Sigmoid colon (tissue), 7 donors: ENCODE results near the gene SDK2. TPM values are rescaled to one million over a fixed set of nuclear protein-coding genes. Genes with fewer than 3 reads are reported as not detected.

Experiments
- DNase-seq: peaks from one replicate; pipeline ENCODE4 v3.0.0-alpha.2; 2019
- H3K27ac ChIP-seq, 4 donors: fragments of 200-600 bp; sonication (generic); one replicate each; pipeline ENCODE4 v1.5.1; 2016 to 2019; ENCODE audit warnings: mild to moderate bottlenecking in 1 of 4
- H3K27me3 ChIP-seq, 3 donors: fragments of 200-600 bp; sonication (generic); one replicate each; pipeline ENCODE4 v1.5.1; 2019; ENCODE audit warnings: mild to moderate bottlenecking in 1 of 3
- H3K36me3 ChIP-seq, 4 donors: fragments of 200-600 bp; sonication (generic); one replicate each; pipeline ENCODE4 v1.5.1; 2016 to 2019
- H3K4me1 ChIP-seq, 4 donors: fragments of 200-600 bp; sonication (generic); one replicate each; pipeline ENCODE4 v1.5.1; 2017 to 2019
- H3K4me3 ChIP-seq, 4 donors: fragments of 200-600 bp; sonication (generic); one replicate each; pipeline ENCODE4 v1.5.1; 2017 to 2019; ENCODE audit warnings: mild to moderate bottlenecking in 2 of 4, moderate library complexity in 1 of 4
- H3K9me3 ChIP-seq, 4 donors: fragments of 200-600 bp in 3 of 4; sonication (generic) in 3 of 4; one replicate each; pipeline versions ENCODE4 v1.5.1 to v1.6.1; 2013 to 2019
- CTCF ChIP-seq, 4 experiments: fragments of 450-650 bp in 3 of 4; fragments of 200-600 bp in 1 of 4; IDR thresholded peaks; one replicate each; pipeline ENCODE4 v1.5.1; 2016 to 2019; ENCODE audit warnings: antibody characterized with exemption in 4 of 4, mild to moderate bottlenecking in 3 of 4, moderate library complexity in 2 of 4
- EP300 ChIP-seq, 4 donors: sonication (generic); formaldehyde crosslinking; IDR thresholded peaks; one replicate each; pipeline ENCODE4 v1.6.1; 2017; ENCODE audit warnings: antibody characterized with exemption in 4 of 4
- POLR2A ChIP-seq, 2 donors: fragments of 450-650 bp; IDR thresholded peaks; one replicate each; pipeline ENCODE4 v1.6.1; 2016; ENCODE audit warnings: antibody characterized with exemption in 2 of 2, mild to moderate bottlenecking in 2 of 2, moderate library complexity in 2 of 2
- POLR2AphosphoS5 ChIP-seq, 4 donors: sonication (generic); formaldehyde crosslinking; IDR thresholded peaks; one replicate each; pipeline ENCODE4 v1.6.1; 2017; ENCODE audit warnings: antibody characterized with exemption in 4 of 4
- WGBS, 2 donors: extraction: QIAGEN DNeasy Blood & Tissue Kit; methylation state at CpG; one replicate each; pipeline ENCODE4 v1.1.7; 2013; 5-methylcytosine and 5-hydroxymethylcytosine counted together
- intact Hi-C: fragments of 100-400 bp; cut with DNase I; formaldehyde crosslinking; loops from one replicate; pipeline ENCODE4 v1.15.1; 2023
- polyA plus RNA-seq, 3 donors: library from polyadenylated mRNA; stranded (reverse); fragments of 200-250 nt; gene quantifications; one replicate each; pipeline ENCODE4 v1.2.3, GENCODE V29; 2013
- total RNA-seq, 4 donors: library from RNA; depleted of rRNA; stranded (reverse); fragments of >200 nt; gene quantifications; one replicate each; pipeline ENCODE4 v1.1.0, GENCODE V29; 2016
- donor health status: healthy with polysubstance abuse.
- donor health status: Bipolar disorder and iron deficiency.
- donor health status: healthy.

The SDK2 gene
- total and polyA plus RNA-seq, 7 donors, result under 0.01 to 1.9 (median 0.71) TPM

DNA sequence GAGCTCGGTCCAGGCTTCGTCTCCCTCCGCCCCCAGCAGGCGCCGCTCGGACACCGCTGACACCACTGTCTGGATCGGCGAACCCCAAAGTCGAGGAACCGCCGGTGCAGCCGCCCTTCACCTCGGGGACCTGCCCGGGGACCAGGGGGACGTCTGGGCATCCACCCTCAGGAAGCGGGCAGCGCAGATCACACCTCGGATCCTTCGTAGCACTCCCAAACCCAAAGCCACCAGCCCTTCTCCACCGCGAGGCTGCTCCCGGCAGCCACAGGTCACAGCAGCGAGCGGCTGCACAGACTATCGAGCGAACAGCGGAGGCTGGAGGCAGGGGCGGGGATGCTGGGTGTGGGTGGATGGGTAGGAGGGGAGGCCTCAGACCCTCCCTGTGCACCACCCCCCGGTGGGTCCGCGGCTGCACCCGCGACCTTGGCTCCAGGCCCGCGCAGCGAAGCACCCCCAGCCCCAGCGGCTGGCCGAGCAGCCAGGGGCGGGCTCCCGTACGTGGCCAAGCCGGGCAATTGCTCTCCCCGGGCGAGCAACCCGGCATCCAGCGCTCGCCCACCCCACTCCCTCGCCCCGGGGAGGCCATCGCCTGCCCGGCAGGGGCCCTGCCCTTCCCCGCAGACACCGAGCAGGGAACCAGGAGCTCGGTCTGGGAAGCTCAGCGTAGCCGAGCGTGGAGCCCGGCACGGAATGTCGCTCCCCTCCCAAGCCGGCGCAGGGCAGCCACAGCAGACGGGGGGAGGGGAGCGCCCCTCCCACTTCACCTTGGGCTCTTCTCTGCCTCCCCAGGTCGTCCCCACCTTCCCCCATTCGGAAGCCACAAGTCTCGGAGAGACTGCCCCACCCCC lies 1.0 kb downstream of the SDK2 start:
- H3K4me3 ChIP-seq, result peak overlapping the region; percentile 16 to 54 (median 46)
- intact Hi-C loops, result no loop called here
- H3K27ac ChIP-seq, result no peak overlapping the region
- no peaks in the 10 kb centered on the region for H3K9me3 ChIP-seq
- peaks cover 13 to 85% (median 47%) of the 10 kb centered on the region in 3 donors for H3K27me3 ChIP-seq
- DNase-seq, result no peak
- no peaks in the 10 kb centered on the region for H3K36me3 ChIP-seq
- peaks cover 0 to 32% (median 30%) of the 10 kb centered on the region in 4 donors for H3K4me1 ChIP-seq
- whole genome bisulfite sequencing, 2 donors, result 0 to 1% methylated on average over 68 of the region's 68 CpGs
- TF ChIP-seq CTCF (IDR thresholded peaks at IDR 0.05) (peak in 2 of 4 experiments; percentile 8 to 10), POLR2AphosphoS5 (IDR thresholded peaks at IDR 0.05) (no peak), EP300 (IDR thresholded peaks at IDR 0.05) (no peak)

DNA sequence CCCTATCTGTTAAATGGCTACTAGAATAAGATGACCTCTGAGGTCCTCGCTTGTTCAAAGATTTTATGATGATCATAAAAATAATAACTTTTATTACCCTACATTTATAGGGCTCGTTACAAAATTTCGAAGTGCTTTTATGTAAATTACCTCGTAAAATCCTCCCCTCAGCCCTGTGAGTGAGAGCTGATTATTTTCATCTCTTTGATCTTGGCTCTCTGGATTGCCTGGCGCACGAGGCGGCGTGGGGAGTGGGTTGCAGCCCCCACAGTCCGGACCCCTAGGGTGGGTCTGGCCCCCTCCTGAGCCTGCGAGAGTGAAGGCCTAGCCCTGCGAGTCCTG lies 1.6 kb downstream of the SDK2 start:
- Histone ChIP-seq H3K27me3 (peaks cover 13 to 79% (median 41%) of the 10 kb centered on the region in 3 donors), H3K36me3 (no peaks in the 10 kb centered on the region)

DNA sequence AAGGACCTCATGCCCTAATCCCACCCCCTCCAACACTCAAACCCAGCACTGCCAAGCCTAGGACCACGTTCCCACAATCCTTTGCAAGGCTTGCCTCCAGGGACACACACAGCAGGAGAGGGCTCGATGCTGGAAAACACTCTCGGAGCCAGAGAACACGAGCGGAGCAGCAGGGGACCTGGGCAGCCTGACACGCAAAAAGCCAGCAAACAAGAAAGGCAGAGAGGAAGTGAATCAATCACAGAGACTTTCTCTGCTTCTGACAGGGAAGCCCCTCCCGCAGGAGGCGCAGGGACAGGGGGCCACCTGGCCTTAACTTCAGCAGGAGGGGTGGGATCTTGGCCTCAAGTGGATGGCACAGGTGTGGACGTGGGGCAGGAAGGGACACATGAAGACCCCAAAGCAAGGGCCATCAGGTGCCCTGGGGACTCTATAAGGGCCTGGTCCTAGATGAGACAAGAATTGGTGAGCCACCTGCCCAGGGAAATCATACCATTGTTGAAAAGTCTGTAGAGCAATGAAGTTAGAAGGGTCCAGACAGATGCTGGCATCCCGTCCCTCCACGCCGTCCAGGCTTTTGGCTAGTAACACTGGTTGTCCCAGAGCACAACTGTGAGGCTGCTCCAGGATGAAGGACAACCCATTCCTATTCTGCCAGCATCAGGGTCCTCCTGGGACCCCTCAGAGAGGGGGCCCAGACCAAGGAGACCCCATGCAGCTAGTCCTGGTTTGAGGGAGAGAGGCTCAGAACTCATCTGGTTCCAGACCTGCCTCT lies 2.2 kb downstream of the SDK2 start:
- Histone ChIP-seq H3K36me3 (no peaks in the 10 kb centered on the region), H3K9me3 (no peaks in the 10 kb centered on the region), H3K4me1 (peaks cover 0 to 32% (median 30%) of the 10 kb centered on the region in 4 donors), H3K27me3 (peaks cover 13 to 73% (median 35%) of the 10 kb centered on the region in 3 donors), H3K27ac (no peak overlapping the region), H3K4me3 (no peak overlapping the region)
- no peak for DNase-seq
- intact Hi-C loops, result no loop called here
- no peak for TF ChIP-seq POLR2A (IDR thresholded peaks at IDR 0.05)
- TF ChIP-seq CTCF (IDR thresholded peaks at IDR 0.05), result no peak
- TF ChIP-seq POLR2AphosphoS5 (IDR thresholded peaks at IDR 0.05), result no peak
- no peak for TF ChIP-seq EP300 (IDR thresholded peaks at IDR 0.05)
- WGBS, 2 donors, result 53 to 81% methylated on average over 12 of the region's 12 CpGs

More for the DNA sequence above, 1.6 kb downstream of the SDK2 start:
- Histone ChIP-seq H3K27ac (no peak overlapping the region), H3K4me3 (peak overlapping the region in 3 of 4 donors; percentile 45 to 54 (median 48)), H3K9me3 (no peaks in the 10 kb centered on the region), H3K4me1 (peaks cover 0 to 32% (median 30%) of the 10 kb centered on the region in 4 donors)
- no peak for DNase-seq
- intact Hi-C loops, result no loop called here
- WGBS, 2 donors, result 6 to 27% methylated on average over 11 of the region's 11 CpGs
- no peak for TF ChIP-seq POLR2AphosphoS5 (IDR thresholded peaks at IDR 0.05)
- TF ChIP-seq POLR2A (IDR thresholded peaks at IDR 0.05), result no peak

- Histone ChIP-seq H3K27me3 (peaks cover 13 to 63% (median 27%) of the 10 kb centered on the region in 3 donors), H3K4me3 (no peak overlapping the region), H3K36me3 (no peaks in the 10 kb centered on the region), H3K9me3 (no peaks in the 10 kb centered on the region), H3K4me1 (peaks cover 0 to 31% (median 28%) of the 10 kb centered on the region in 4 donors), H3K27ac (no peak overlapping the region)
- no peak for DNase-seq
- WGBS, 2 donors, result 76 to 82% methylated on average over 4 of the region's 4 CpGs
- intact Hi-C loops, result no loop called here
- TF ChIP-seq POLR2AphosphoS5 (IDR thresholded peaks at IDR 0.05) (no peak), POLR2A (IDR thresholded peaks at IDR 0.05) (no peak), EP300 (IDR thresholded peaks at IDR 0.05) (no peak), CTCF (IDR thresholded peaks at IDR 0.05) (no peak)
Observed at GRCh38 chr17:73640691-73641090, 3.6 kb downstream of the SDK2 start.

DNA sequence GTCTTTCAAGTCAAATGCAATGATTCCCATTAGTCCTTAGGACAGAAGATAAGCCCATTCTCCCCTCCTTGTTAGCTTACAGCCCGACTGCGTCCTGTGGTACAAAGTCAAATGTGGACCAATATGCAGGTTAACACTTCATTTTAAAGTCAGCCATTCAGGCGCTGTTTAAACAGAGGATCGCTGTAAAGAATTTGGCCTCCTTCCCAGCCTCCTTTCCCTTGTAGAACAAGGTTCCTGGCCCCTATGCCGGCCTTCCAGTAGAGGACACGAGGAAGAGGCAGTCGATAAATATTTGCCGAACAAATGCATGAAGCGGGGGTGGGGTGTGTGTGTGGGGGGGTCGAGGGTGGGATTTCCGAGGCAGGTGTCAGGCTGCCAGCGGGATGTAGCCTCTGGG lies 4.3 kb downstream of the SDK2 start:
- no peak for TF ChIP-seq CTCF (IDR thresholded peaks at IDR 0.05)
- TF ChIP-seq POLR2AphosphoS5 (IDR thresholded peaks at IDR 0.05), result no peak
- TF ChIP-seq EP300 (IDR thresholded peaks at IDR 0.05), result no peak
- DNase-seq, result no peak
- Histone ChIP-seq H3K27me3 (peaks cover 13 to 58% (median 27%) of the 10 kb centered on the region in 3 donors), H3K27ac (no peak overlapping the region), H3K9me3 (no peaks in the 10 kb centered on the region), H3K4me3 (no peak overlapping the region), H3K36me3 (no peaks in the 10 kb centered on the region), H3K4me1 (peaks cover 0 to 24% (median 22%) of the 10 kb centered on the region in 4 donors)
- intact Hi-C loops, result no loop called here
- WGBS, 2 donors, result 12 to 63% methylated on average over 12 of the region's 12 CpGs
